ENCODE data around the gene COTL1. TPM values are rescaled to one million over a fixed set of nuclear protein-coding genes. Genes with fewer than 3 reads are reported as not detected.
"Not testable (repeated sequence)": the region's sequence is repeated elsewhere in the genome, so short reads cannot be mapped to it uniquely, and the experiment has no call there.

COTL1 gene
- total RNA-seq, 2 experiments from 2014 or later, result 664 to 677 TPM

DNA sequence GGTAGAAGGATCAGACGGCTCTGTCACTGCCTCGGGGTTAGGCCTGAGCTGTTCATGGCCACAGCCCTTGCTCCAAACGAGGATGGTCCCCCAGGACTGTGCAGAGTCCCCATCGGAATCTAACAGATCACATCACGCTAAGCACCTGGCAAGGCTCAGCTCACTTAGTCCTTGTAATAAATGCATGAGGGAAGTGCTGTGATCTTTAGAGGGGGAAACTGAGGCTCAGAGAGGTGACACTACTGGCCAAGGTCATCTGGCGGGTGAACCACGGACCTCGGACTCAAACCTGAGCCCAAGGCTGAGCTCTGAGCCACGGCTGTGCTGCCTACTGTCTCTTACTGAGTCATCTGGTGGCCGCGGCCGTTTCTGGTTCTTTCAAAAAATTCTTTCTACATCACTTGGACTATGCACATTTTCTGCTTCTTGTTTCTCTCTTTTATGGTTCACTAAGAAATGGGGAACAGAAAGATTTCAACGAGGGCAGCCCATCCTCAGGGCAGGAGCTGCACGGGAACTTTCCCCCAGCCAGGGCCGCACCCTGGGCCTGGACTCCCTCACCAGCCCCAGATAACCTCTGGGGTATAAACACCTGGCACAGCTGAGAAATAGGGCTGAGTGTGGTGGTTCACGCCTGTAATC lies 55.6 kb downstream of the COTL1 start:
- Mint-ChIP-seq H3K27me3 (no peaks in the 10 kb centered on the region), H3K36me3 (ENCODE audit: low read depth) (peaks cover 39% of the 10 kb centered on the region), H3K4me3 (no peak overlapping the region), H3K4me1 (ENCODE audit: low read depth) (peaks cover 3% of the 10 kb centered on the region), H3K27ac (no peak overlapping the region), H3K9me3 (no peaks in the 10 kb centered on the region)
- ChIA-PET CTCF (interaction anchor here (1.0 kb wide), 1 partner anchor 409 kb away, joined by 3 read pairs; no protein-coding TSS in a partner anchor), POLR2A (interaction anchor here (0.9 to 2.9 kb wide), 3 partner anchors 9 to 12 kb away, joined by 3 to 11 read pairs (median 4); no protein-coding TSS in a partner anchor)
- TF ChIP-seq, protein P1, sequence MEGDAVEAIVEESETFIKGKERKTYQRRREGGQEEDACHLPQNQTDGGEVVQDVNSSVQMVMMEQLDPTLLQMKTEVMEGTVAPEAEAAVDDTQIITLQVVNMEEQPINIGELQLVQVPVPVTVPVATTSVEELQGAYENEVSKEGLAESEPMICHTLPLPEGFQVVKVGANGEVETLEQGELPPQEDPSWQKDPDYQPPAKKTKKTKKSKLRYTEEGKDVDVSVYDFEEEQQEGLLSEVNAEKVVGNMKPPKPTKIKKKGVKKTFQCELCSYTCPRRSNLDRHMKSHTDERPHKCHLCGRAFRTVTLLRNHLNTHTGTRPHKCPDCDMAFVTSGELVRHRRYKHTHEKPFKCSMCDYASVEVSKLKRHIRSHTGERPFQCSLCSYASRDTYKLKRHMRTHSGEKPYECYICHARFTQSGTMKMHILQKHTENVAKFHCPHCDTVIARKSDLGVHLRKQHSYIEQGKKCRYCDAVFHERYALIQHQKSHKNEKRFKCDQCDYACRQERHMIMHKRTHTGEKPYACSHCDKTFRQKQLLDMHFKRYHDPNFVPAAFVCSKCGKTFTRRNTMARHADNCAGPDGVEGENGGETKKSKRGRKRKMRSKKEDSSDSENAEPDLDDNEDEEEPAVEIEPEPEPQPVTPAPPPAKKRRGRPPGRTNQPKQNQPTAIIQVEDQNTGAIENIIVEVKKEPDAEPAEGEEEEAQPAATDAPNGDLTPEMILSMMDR (IDR thresholded peaks at IDR 0.05), result no peak
- DNase-seq (no peak), ATAC-seq (no peak)
- intact Hi-C loops (cut with micrococcal nuclease), result no loop called here

DNA sequence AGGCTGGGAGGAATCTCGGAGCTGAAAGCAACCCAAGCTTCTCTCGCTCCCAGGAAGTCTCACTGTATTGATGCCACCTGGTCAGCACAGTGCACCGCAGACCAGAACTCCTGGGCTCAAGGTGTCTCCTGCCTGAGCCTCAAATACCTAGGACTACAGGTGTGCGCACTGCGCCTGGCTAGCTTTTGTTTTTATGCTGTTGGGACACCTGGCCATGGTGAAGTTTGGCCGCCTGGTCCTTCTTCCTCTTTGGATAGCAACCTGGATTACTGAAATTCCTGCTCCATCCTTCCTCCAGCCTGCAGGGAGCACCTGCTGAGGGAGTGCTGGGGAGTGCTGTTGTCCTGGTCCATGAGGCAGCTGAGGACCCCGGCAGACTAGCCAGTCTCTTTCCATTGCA lies 56.6 kb downstream of the COTL1 start:
- ATAC-seq, result no peak
- no peaks in the 10 kb centered on the region for H3K27me3 Mint-ChIP-seq
- POLR2A ChIA-PET, result interaction anchor here (0.7 to 1.6 kb wide), 3 partner anchors 11 to 15 kb away, joined by 3 to 4 read pairs (median 3); no protein-coding TSS in a partner anchor

DNA sequence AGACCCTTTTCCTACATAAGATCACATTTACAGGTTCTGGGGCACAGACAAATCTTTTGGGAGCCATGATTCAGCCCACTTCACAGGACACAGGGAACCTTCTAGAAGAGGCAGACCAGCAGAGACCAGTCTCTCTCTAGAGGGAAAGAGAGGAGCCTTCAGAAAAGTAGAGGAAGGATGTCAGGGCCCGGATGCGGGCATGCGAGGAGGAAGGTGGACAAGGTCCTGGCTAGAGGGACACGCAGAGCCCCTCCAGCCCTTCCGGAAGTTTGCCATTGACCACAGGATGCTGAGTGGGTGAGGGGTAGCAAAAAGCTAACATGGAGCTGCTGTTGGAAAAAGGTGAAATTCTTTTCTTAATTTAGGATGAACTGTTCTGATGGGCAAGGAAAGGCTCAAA lies 57.6 kb downstream of the COTL1 start:
- ATAC-seq (no peak), DNase-seq (no peak)
- Mint-ChIP-seq H3K27ac (no peak overlapping the region), H3K36me3 (ENCODE audit: low read depth) (peaks cover 21% of the 10 kb centered on the region), H3K4me1 (ENCODE audit: low read depth) (peaks cover 7% of the 10 kb centered on the region), H3K4me3 (no peak overlapping the region), H3K9me3 (no peaks in the 10 kb centered on the region), H3K27me3 (no peaks in the 10 kb centered on the region)
- TF ChIP-seq, protein P1 (IDR thresholded peaks at IDR 0.05), result no peak
- ChIA-PET POLR2A (interaction anchor here (1.0 to 1.4 kb wide), 2 partner anchors 12 to 28 kb away, joined by 3 read pairs; no protein-coding TSS in a partner anchor), CTCF (interaction anchor here (1.0 kb wide), 2 partner anchors 38 to 41 kb away, joined by 3 to 4 read pairs; no protein-coding TSS in a partner anchor)
- intact Hi-C loops (cut with micrococcal nuclease), result no loop called here

More for the DNA sequence above, 56.6 kb downstream of the COTL1 start:
- CTCF ChIA-PET, result interaction anchor here (1.0 kb wide), 1 partner anchor 42 kb away, joined by 4 read pairs; no protein-coding TSS in a partner anchor
- TF ChIP-seq, protein P1 (IDR thresholded peaks at IDR 0.05), result no peak
- Mint-ChIP-seq H3K4me3 (no peak overlapping the region), H3K9me3 (no peaks in the 10 kb centered on the region), H3K4me1 (ENCODE audit: low read depth) (no peaks in the 10 kb centered on the region), H3K36me3 (ENCODE audit: low read depth) (peaks cover 31% of the 10 kb centered on the region), H3K27ac (no peak overlapping the region)
- no peak for DNase-seq
- intact Hi-C loops (cut with micrococcal nuclease), result no loop called here

DNA sequence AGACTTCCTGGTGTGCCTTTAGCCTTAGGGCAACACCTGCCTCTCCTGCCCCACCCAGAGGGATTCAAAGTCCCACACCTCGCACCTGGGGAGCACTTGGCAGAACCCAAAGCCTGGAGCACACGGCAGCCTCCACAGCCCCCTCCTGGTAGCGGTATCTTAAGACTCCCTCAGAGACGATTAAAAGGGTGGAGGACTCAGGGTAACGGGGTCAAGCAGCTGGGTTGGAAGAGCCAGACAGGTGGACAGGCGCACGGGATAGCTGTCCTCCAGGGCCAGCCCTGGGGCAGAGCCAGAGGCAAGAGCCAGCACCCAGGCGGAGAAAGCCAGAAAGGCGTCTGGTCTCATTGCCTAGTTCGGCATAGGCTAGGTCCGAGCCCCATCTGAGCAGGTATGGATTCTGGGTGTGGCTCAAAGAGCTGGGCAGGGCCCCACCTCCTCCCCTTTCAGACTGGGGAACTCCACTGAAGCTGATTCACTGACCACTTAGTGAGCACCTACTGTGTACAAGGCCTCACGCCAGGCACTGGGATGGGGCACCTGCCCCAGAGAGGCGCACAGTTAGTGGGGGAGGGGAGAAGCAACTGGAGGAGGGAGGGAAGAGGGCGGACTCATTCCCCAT lies 58.5 kb downstream of the COTL1 start:
- H3K27ac Mint-ChIP-seq, result no peak overlapping the region
- no peak overlapping the region for H3K4me3 Mint-ChIP-seq
- H3K27me3 Mint-ChIP-seq, result no peaks in the 10 kb centered on the region
- no peaks in the 10 kb centered on the region for H3K9me3 Mint-ChIP-seq
- peaks cover 14% of the 10 kb centered on the region for H3K4me1 Mint-ChIP-seq (ENCODE audit: low read depth)
- H3K36me3 Mint-ChIP-seq (ENCODE audit: low read depth), result peaks cover 14% of the 10 kb centered on the region
- ChIA-PET POLR2A (interaction anchor here (1.4 kb wide), 1 partner anchor 27 kb away, joined by 3 read pairs; no protein-coding TSS in a partner anchor), CTCF (no interaction called here)
- ATAC-seq (peak; percentile 10), DNase-seq (no peak)
- intact Hi-C loops (cut with micrococcal nuclease), result no loop called here
- TF ChIP-seq, protein P1 (IDR thresholded peaks at IDR 0.05), result no peak

DNA sequence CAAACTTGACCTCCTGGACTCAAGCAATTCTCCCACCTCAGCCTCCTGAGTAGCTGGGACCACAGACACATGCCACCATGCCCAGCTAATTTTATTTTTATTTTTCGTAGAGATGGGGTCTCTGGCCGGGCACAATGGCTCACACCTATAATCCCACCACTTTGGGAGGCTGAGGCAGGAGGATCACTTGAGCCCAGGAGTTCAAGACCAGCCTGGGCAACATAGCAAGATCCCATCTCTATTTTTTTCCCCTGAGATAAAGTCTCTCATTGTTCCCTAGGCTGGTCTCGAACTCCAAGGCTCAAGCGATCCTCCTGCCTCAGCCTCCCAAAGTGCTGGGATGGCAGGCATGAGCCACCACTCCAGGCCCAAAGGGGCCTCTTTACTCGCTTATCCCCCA lies 59.0 kb downstream of the COTL1 start:
- peaks cover 19% of the 10 kb centered on the region for H3K4me1 Mint-ChIP-seq (ENCODE audit: low read depth)
- DNase-seq; H3K27me3 Mint-ChIP-seq; H3K9me3 Mint-ChIP-seq; ATAC-seq; H3K27ac Mint-ChIP-seq; H3K4me3 Mint-ChIP-seq; intact Hi-C loops (cut with micrococcal nuclease): not testable (repeated sequence)
- CTCF ChIA-PET, result interaction anchor here (0.9 to 1.3 kb wide), 2 partner anchors 44 to 48 kb away, joined by 3 to 4 read pairs; no protein-coding TSS in a partner anchor
- POLR2A ChIA-PET, result interaction anchor here (1.5 to 1.8 kb wide), 2 partner anchors 10 to 47 kb away, joined by 6 read pairs; no protein-coding TSS in a partner anchor
- H3K36me3 Mint-ChIP-seq (ENCODE audit: low read depth), result peaks cover 11% of the 10 kb centered on the region
